GM23248 (cell line): ENCODE results near the gene JDP2.

ENCODE experiments used
- EZH2 ChIP-seq: fragments of 200-600 bp; sonication (generic); IDR thresholded peaks from 2 replicates; pipeline ENCODE4 v1.6.1; 2018; ENCODE audit warnings: antibody characterized with exemption, mild to moderate bottlenecking; ENCODE audit not compliant: insufficient read depth, poor library complexity, severe bottlenecking
- EZH2phosphoT487 ChIP-seq: fragments of 200-600 bp; sonication (generic); IDR thresholded peaks from 2 replicates; pipeline ENCODE4 v1.6.1; 2018; ENCODE audit warnings: antibody characterized with exemption, moderate library complexity, mild to moderate bottlenecking, low read depth; ENCODE audit not compliant: insufficient read depth

GRCh38 chr14:75519394-75519793 is 91.6 kb downstream of the JDP2 start:
- TF ChIP-seq EZH2 (no peak), EZH2phosphoT487 (no peak)
